GM18868 (cell line): Measurements from ENCODE around the gene ZFYVE28.

ENCODE experiments used
- ATAC-seq: cut with Tn5 transposase; IDR thresholded peaks from one replicate; pipeline ENCODE4 v1.9.1; 2021; ENCODE audit warnings: mild to moderate bottlenecking, moderate library complexity; ENCODE audit not compliant: unreplicated experiment

The ZFYVE28 gene

GRCh38 chr4:2428496-2429213, 10.2 kb upstream of the ZFYVE28 start:
- no peak for ATAC-seq

- ATAC-seq: no peak
These were observed 9.2 kb upstream of the ZFYVE28 start for GRCh38 chr4:2427383-2428334.

GRCh38 chr4:2426711-2427275, 8.3 kb upstream of the ZFYVE28 start:
- no peak for ATAC-seq

- ATAC-seq: no peak
These were observed 7.6 kb upstream of the ZFYVE28 start for GRCh38 chr4:2426069-2426397.

- ATAC-seq: no peak
These were observed 7.1 kb upstream of the ZFYVE28 start for GRCh38 chr4:2425386-2426068.

GRCh38 chr4:2424581-2424980, 6.1 kb upstream of the ZFYVE28 start:
- no peak for ATAC-seq

- ATAC-seq: no peak
These were observed 5.2 kb upstream of the ZFYVE28 start for GRCh38 chr4:2423695-2424094.

- ATAC-seq: no peak
These were observed 4.6 kb upstream of the ZFYVE28 start for GRCh38 chr4:2423066-2423465.

- no peak for ATAC-seq
These were observed 3.5 kb upstream of the ZFYVE28 start for GRCh38 chr4:2421928-2422327.

- no peak for ATAC-seq
These were observed 1.4 kb upstream of the ZFYVE28 start for GRCh38 chr4:2419814-2420213.

- peak; percentile 91 for ATAC-seq
These were observed 466 bp upstream of the ZFYVE28 start, which contains the start of gene CFAP99 for GRCh38 chr4:2418650-2419571. TSS of gene CFAP99 (plus strand) at chr4:2418955.

GRCh38 chr4:2417226-2417764, 1.1 kb downstream of the ZFYVE28 start:
- ATAC-seq: no peak

- no peak for ATAC-seq
These were observed 1.8 kb downstream of the ZFYVE28 start for GRCh38 chr4:2416564-2417225.

GRCh38 chr4:2415881-2416563, 2.4 kb downstream of the ZFYVE28 start:
- no peak for ATAC-seq

- no peak for ATAC-seq
These were observed 3.2 kb downstream of the ZFYVE28 start for GRCh38 chr4:2415213-2415612.

GRCh38 chr4:2413821-2414610, 4.4 kb downstream of the ZFYVE28 start:
- ATAC-seq: no peak

- peak; percentile 52 for ATAC-seq
These were observed 5.3 kb downstream of the ZFYVE28 start for GRCh38 chr4:2412885-2413716.
